Esophagus (tissue), 2 donors: ENCODE results near the gene KRTAP10-12. TPM values are rescaled to one million over a fixed set of nuclear protein-coding genes. Genes with fewer than 3 reads are reported as not detected.
"Not testable (repeated sequence)": the region's sequence is repeated elsewhere in the genome, so short reads cannot be mapped to it uniquely, and the experiment has no call there.

Experiments
- H3K27ac ChIP-seq, 2 donors: one replicate each; pipeline ENCODE4 v1.5.1; 2013; ENCODE audit warnings: low read depth in 2 of 2, mild to moderate bottlenecking in 2 of 2, inconsistent platforms in 1 of 2, low read length in 1 of 2, moderate library complexity in 1 of 2
- H3K27me3 ChIP-seq, 2 donors: one replicate each; pipeline ENCODE4 v1.6.1; 2013; ENCODE audit warnings: low read length in 2 of 2, control low read depth in 1 of 2, mild to moderate bottlenecking in 1 of 2; ENCODE audit not compliant: insufficient read depth in 2 of 2, control insufficient read depth in 1 of 2
- H3K36me3 ChIP-seq, 2 donors: one replicate each; pipeline ENCODE4 v1.6.1; 2013; ENCODE audit warnings: low read length in 1 of 2; ENCODE audit not compliant: control insufficient read depth in 2 of 2, insufficient read depth in 2 of 2
- H3K4me1 ChIP-seq, 2 donors: one replicate each; pipeline ENCODE4 v1.6.1; 2013; ENCODE audit warnings: low read length in 1 of 2; ENCODE audit not compliant: control insufficient read depth in 2 of 2, insufficient read depth in 2 of 2
- H3K4me3 ChIP-seq, 2 donors: one replicate each; pipeline ENCODE4 v1.5.1; 2013; ENCODE audit warnings: low read length in 2 of 2, mild to moderate bottlenecking in 2 of 2, low read depth in 1 of 2, moderate library complexity in 1 of 2
- H3K9me3 ChIP-seq, 2 donors: one replicate each; pipeline ENCODE4 v1.6.1; 2013; ENCODE audit warnings: mild to moderate bottlenecking in 2 of 2, low read depth in 1 of 2, low read length in 1 of 2, moderate library complexity in 1 of 2; ENCODE audit not compliant: control insufficient read depth in 2 of 2, insufficient read depth in 1 of 2
- WGBS, 2 donors: extraction: QIAGEN DNeasy Blood & Tissue Kit; methylation state at CpG; one replicate each; pipeline ENCODE4 v1.1.7; 2013; 5-methylcytosine and 5-hydroxymethylcytosine counted together
- polyA plus RNA-seq, 2 donors: library from polyadenylated mRNA; stranded (reverse); fragments of 200-250 nt; gene quantifications; one replicate each; pipeline ENCODE4 v1.2.3, GENCODE V29; 2013
- donor health status: healthy with polysubstance abuse.
- donor health status: Bipolar disorder and iron deficiency.

KRTAP10-12 gene, protein sequence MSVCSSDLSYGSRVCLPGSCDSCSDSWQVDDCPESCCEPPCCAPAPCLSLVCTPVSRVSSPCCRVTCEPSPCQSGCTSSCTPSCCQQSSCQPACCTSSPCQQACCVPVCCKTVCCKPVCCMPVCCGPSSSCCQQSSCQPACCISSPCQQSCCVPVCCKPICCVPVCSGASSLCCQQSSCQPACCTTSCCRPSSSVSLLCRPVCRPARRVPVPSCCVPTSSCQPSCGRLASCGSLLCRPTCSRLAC
- polyA plus RNA-seq = not detected

DNA sequence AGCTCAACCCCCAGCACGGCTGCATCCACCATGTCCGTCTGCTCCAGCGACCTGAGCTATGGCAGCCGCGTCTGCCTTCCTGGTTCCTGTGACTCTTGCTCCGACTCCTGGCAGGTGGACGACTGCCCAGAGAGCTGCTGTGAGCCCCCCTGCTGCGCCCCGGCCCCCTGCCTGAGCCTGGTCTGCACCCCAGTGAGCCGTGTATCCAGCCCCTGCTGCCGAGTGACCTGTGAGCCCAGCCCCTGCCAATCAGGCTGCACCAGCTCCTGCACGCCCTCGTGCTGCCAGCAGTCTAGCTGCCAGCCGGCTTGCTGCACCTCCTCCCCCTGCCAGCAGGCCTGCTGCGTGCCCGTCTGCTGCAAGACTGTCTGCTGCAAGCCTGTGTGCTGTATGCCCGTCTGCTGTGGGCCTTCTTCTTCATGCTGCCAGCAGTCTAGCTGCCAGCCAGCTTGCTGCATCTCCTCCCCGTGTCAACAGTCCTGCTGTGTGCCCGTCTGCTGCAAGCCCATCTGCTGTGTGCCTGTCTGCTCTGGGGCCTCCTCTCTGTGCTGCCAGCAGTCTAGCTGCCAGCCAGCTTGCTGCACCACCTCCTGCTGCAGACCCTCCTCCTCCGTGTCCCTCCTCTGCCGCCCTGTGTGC is at the start of gene KRTAP10-12:
KRTAP10-12 (plus strand) TSS at position 1 of the 639 bp plus-strand sequence; CDS start at position 31, 30 bp downstream.
- H3K4me1 ChIP-seq, H3K27ac ChIP-seq, H3K4me3 ChIP-seq, H3K36me3 ChIP-seq, H3K9me3 ChIP-seq, H3K27me3 ChIP-seq: not testable (repeated sequence)
- 35 to 43% methylated on average over 16 to 21 of the region's 21 CpGs for WGBS, 2 donors

DNA sequence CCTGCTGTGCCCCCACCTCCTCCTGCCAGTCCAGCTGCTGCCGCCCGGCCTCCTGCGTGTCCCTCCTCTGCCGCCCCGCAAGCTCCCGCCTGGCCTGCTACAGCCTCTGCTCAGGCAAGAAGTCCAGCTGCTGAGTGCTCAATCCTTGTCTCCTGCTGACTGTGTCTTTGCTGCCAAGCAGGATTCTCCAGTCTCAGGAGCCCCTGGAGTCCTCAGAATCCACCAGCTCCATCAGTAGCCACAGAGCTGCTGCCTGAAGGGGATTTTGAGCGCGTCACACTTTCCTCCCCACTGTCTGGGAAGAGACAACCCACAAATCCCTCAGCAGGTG is 49.8 kb upstream of the KRTAP10-12 start:
- Histone ChIP-seq H3K36me3 (no peaks in the 10 kb centered on the region), H3K4me3 (no peak overlapping the region), H3K9me3 (peaks cover 0 to 7% of the 10 kb centered on the region in 2 donors), H3K27me3 (no peaks in the 10 kb centered on the region), H3K27ac (no peak overlapping the region), H3K4me1 (no peaks in the 10 kb centered on the region)
- WGBS, 2 donors = 51 to 58% methylated on average over 8 of the region's 8 CpGs

DNA sequence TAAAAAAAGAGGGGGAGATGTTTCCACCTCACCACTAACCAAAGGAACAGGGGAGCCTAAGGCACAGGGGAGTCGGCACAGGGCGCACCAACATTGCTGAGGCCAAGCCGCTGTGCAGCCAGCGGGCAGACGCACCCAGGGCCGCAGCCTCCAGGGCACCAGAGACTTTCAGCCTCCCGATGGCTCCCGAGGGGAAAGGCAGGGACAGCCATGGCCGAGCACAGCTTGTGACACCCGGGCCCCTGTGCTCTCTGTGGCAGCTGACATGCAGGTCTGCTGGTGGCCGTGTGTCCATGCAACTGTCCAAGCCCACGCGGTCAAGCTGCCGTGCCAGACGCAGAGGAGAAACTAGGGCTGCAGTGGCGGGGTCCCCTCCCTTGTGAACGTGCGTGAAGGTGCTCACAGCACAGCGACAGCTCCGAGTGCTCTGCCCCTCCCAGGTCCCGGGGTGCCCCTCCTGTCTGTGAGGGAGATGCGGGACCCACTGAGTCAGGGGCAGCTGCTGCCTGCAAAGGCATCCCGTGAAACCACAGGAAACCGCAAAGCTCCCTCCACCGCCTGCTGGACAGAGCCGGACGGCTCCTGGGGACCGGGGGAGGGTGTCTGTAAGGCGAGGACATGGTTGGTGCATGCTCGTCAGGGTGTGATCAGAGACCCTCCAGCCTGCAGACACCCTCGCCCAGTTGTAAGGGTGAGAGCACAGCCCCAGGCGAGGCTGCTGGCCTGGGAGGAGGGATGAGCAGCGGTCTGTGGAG is 48.2 kb upstream of the KRTAP10-12 start:
- Histone ChIP-seq H3K4me1 (no peaks in the 10 kb centered on the region), H3K4me3 (no peak overlapping the region), H3K27me3 (no peaks in the 10 kb centered on the region), H3K27ac (no peak overlapping the region), H3K36me3 (no peaks in the 10 kb centered on the region), H3K9me3 (peaks cover 0 to 4% of the 10 kb centered on the region in 2 donors)
- 76 to 81% methylated on average over 32 to 33 of the region's 33 CpGs for WGBS, 2 donors

DNA sequence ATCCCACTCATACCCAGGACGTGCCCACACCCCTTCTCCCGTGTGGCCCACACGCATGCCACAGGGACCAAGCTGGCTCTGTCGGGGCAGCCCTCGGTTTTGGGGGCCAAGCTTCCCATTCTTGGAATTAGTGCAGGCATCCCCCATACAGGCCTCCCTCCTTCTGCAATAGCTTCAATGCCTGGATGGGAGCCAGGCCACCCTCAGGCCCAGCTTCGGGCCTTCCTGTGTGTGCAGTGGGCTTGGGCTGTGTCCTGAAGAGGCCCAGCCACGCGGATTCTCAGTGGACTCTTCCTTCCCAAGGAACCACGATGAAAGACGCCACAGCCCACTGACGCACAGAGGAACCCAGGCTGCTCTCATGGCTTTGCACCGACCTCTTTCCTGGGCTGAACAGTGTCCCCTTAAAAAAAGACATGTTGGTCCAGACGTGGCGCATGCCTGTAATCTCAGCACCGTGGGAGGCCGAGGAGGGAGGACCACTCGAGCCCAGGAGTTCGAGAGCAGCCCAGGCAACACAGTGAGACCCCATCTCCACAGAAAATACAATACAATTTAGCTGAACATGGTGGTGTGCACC is 47.4 kb upstream of the KRTAP10-12 start:
- 88 to 89% methylated on average over 18 of the region's 18 CpGs for WGBS, 2 donors
- Histone ChIP-seq H3K36me3 (no peaks in the 10 kb centered on the region), H3K27me3 (no peaks in the 10 kb centered on the region), H3K4me3 (no peak overlapping the region), H3K9me3 (no peaks in the 10 kb centered on the region), H3K4me1 (no peaks in the 10 kb centered on the region), H3K27ac (no peak overlapping the region)

DNA sequence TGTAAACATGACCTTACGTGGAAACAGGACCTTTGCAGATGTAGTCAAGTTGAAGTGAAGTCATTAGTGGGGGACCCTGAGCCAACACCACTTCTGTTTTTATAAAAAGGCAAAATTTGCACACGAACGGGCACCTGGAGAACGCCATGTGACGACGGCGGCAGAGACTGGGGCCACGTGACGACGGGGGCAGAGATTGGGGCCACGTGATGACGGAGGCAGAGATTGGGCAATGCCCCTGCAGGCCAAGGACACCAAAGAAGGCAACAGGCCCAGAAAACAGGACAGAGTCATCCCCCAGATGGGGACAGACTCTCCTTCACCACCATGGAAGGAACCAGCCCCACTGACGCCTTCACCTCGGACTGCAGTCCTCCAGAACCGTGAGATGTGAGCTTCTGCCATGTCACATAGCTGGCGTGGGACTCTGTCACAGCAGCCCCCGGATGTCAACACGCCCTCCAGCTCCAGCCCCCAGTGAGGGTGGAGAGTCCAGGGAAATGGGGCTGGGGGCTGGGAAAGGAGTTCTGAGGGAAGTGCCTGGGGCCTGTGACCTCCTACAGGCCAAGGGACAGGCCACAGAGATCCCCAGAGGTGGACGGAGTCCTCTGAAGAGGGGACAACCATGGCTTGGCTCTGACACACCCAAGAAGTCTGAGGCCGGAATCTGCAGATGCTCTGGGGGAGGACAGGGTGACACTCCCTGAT is 46.6 kb upstream of the KRTAP10-12 start:
- H3K27ac ChIP-seq = no peak overlapping the region

DNA sequence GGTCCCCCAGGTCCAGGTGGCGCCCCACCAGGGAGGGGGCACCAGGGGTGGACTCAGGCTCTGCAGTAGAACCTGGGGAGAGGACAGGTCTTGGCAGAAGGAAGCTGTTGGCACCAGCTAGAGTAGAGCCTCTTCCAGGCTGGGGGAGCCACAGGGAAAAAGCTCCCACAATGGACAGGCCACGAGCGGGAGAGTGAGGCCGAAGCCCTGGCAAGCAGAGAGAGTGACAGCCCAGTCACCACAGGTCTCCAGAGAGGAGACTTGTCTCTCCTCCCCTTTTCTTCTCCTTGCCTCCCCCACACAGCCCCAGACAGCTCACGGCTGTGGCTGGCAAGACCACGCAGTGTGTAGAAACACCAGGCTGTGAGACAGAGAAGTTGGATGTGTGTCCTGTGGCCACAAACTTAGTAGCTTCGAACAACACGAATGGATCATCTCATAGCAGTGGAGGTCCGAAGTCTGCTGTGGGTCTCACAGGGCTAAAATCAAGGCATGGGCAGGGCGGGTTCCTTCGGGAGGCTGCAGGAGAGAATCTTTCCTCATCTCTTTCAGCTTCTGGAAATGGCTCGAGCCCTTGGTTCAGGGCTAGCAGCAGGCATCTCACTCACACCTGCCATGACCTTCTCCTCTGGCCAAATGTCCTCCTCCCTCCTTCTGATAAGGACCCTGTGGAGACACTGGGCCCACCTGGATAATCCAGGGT is 45.8 kb upstream of the KRTAP10-12 start:
- no peak overlapping the region for H3K4me3 ChIP-seq
- no peak overlapping the region for H3K27ac ChIP-seq
- 83 to 92% methylated on average over 12 of the region's 12 CpGs for WGBS, 2 donors
- no peaks in the 10 kb centered on the region for H3K9me3 ChIP-seq
- no peaks in the 10 kb centered on the region for H3K4me1 ChIP-seq
- H3K27me3 ChIP-seq = no peaks in the 10 kb centered on the region
- no peaks in the 10 kb centered on the region for H3K36me3 ChIP-seq

More for the DNA sequence above, 46.6 kb upstream of the KRTAP10-12 start:
- Histone ChIP-seq H3K9me3 (no peaks in the 10 kb centered on the region), H3K36me3 (no peaks in the 10 kb centered on the region), H3K4me3 (no peak overlapping the region), H3K4me1 (no peaks in the 10 kb centered on the region), H3K27me3 (no peaks in the 10 kb centered on the region)
- 89 to 90% methylated on average over 20 of the region's 20 CpGs for WGBS, 2 donors

DNA sequence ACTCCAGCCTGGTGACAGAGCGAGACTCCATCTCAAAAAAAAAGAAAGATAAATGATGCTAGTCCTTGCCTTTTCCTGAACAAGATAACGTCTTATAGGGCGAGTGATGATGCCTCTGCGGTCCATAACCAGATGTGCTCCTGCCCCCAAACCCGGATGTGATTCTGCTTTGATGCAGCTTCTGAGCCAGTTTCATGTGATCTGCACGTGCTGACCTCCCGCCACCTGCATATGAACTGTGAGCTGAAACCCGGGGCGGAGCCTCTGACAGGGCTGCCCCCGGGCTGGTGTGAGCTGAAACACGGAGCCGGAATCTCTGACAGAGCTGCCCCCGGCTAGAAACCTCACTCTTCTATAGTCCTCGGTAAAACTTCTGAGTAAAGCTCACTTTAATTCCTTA is 43.8 kb upstream of the KRTAP10-12 start:
- Histone ChIP-seq H3K9me3 (no peaks in the 10 kb centered on the region), H3K36me3 (no peaks in the 10 kb centered on the region), H3K4me1 (peaks cover 0 to 6% of the 10 kb centered on the region in 2 donors), H3K27ac (no peak overlapping the region), H3K4me3 (no peak overlapping the region), H3K27me3 (no peaks in the 10 kb centered on the region)
- WGBS, 2 donors = 65 to 69% methylated on average over 14 of the region's 14 CpGs

DNA sequence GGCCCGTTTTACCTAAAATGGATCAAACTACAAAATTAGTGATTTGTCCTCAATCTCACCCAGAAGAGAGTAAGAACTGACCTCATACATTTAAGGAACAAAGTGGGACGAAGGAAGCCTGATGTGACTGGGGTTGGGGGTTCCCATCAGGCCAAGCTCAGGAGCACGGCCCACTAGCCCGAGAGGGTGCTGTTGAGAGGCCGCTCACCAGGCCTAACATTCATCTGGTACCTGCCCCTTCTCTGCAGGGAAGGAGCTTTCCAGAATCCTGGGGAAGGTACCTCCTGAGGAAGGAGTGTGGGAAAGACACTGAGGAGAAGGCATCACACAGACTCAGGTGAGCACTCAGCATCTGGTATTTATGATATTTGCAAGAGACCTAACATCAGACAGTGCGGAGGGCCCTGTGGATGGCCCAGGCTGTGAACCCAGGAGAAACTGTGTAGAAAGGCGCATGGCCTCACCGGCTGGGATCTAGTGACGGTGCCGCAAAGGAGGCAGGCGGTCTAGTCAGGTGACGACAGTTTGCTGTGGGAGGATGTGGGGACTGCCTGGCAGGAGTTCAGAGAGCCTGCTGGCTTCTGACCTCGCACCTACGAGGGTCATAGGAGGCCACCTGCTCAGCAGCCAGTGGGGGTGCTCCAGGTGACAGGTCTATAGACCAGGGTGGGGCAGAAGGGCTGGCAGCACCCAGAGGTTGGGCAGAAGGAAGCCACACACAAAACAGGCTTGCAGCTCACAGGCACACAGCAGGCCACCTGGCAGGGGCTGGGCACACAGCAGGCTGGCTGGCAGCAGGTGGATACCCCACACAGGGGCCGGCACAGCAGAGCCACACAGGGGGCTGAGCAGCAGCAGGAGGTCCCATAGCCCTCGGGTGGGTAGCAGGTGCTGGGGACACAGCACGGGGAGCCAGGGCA is 43.1 kb upstream of the KRTAP10-12 start:
- Histone ChIP-seq H3K27ac (no peak overlapping the region), H3K4me3 (no peak overlapping the region), H3K27me3 (no peaks in the 10 kb centered on the region), H3K36me3 (no peaks in the 10 kb centered on the region), H3K9me3 (no peaks in the 10 kb centered on the region), H3K4me1 (peaks cover 0 to 6% of the 10 kb centered on the region in 2 donors)
- WGBS, 2 donors = 71 to 80% methylated on average over 17 of the region's 17 CpGs
